H1 (cell line): ENCODE results near the gene SMG7. TPM values are rescaled to one million over a fixed set of nuclear protein-coding genes. Genes with fewer than 3 reads are reported as not detected.
A peak's percentile ranks its signal among the peaks of the same experiment; 100 is the strongest.

Source experiments
- CTCF ChIA-PET: fragments of 300-600 bp; sonication (Branson Sonifier 250); formaldehyde crosslinking; loops from one replicate; lab custom pipeline; 2021; ENCODE audit not compliant: partially characterized antibody; lab: Charles Lee
- POLR2A ChIA-PET: fragments of 300-600 bp; sonication (Branson Sonifier 250); formaldehyde crosslinking; loops from one replicate; lab custom pipeline; 2021; ENCODE audit warnings: inconsistent platforms; ENCODE audit not compliant: partially characterized antibody; lab: Charles Lee
- DNase-seq, 2 experiments: peaks; one replicate each; pipeline versions ENCODE4 v3.0.0 to v3.0.0-alpha.2; 2010 to 2022; ENCODE audit warnings: low spot score in 2 of 2, low read depth in 1 of 2, mixed read lengths in 1 of 2
- FAIRE-seq: peaks from 2 replicates; lab custom pipeline; 2011; peaks lifted over from hg19 to GRCh38; lab: Jason Lieb, UNC
- H2AFZ ChIP-seq: 2 replicates; pipeline ENCODE4 v1.8.1; 2012; ENCODE audit warnings: low read length, inconsistent platforms
- H2AK5ac ChIP-seq: 2 replicates; pipeline ENCODE4 v1.6.1; 2013; ENCODE audit warnings: low read depth, low read length
- H2BK120ac ChIP-seq: replicated peaks from 2 replicates; pipeline ENCODE3; 2013; ENCODE audit warnings: low read depth, low read length, inconsistent platforms
- H2BK12ac ChIP-seq: 2 replicates; pipeline ENCODE4 v1.6.1; 2013; ENCODE audit warnings: low read depth, low read length
- H2BK15ac ChIP-seq: 2 replicates; pipeline ENCODE4 v1.6.1; 2013; ENCODE audit warnings: low read length
- H2BK20ac ChIP-seq: 2 replicates; pipeline ENCODE4 v1.6.1; 2013; ENCODE audit warnings: low read length
- H2BK5ac ChIP-seq: 2 replicates; pipeline ENCODE4 v1.6.1; 2013; ENCODE audit warnings: low read depth, low read length
- H3K14ac ChIP-seq: 2 replicates; pipeline ENCODE4 v1.6.1; 2013; ENCODE audit warnings: inconsistent platforms; ENCODE audit not compliant: insufficient read length
- H3K18ac ChIP-seq: 2 replicates; pipeline ENCODE4 v1.6.1; 2013; ENCODE audit warnings: low read length; ENCODE audit errors: extremely low read depth
- H3K23ac ChIP-seq: 2 replicates; pipeline ENCODE4 v1.6.1; 2013; ENCODE audit warnings: inconsistent platforms; ENCODE audit not compliant: insufficient read length
- H3K23me2 ChIP-seq: 2 replicates; pipeline ENCODE4 v1.6.1; 2013; ENCODE audit warnings: low read depth, low read length
- H3K27ac ChIP-seq: 2 replicates; pipeline ENCODE4 v1.6.1; 2011; ENCODE audit warnings: low read depth, low read length, inconsistent platforms
- H3K27me3 ChIP-seq, 4 experiments: replicated peaks in 1 of 4; 1 replicate in 1 of 4; 2 replicates in 3 of 4; pipeline versions ENCODE4 v1.6.1 to v1.8.1; 2011 to 2013; ENCODE audit warnings: low read length in 3 of 4, mild to moderate bottlenecking in 3 of 4, inconsistent platforms in 2 of 4, mixed read lengths in 2 of 4, moderate library complexity in 1 of 4; ENCODE audit not compliant: control insufficient read depth in 3 of 4, insufficient read depth in 3 of 4; ENCODE audit errors: extremely low read depth in 1 of 4
- H3K36me3 ChIP-seq, 4 experiments: 2 replicates each; pipeline versions ENCODE4 v1.6.1 to v1.8.1; 2011 to 2013; ENCODE audit warnings: mild to moderate bottlenecking in 4 of 4, low read length in 3 of 4, moderate library complexity in 2 of 4, control low read depth in 1 of 4, inconsistent platforms in 1 of 4; ENCODE audit not compliant: insufficient read depth in 4 of 4, control insufficient read depth in 2 of 4
- H3K4ac ChIP-seq: replicated peaks from 2 replicates; pipeline ENCODE3; 2013; ENCODE audit warnings: low read length, low read depth, mixed read lengths, inconsistent platforms; ENCODE audit not compliant: insufficient read length
- H3K4me1 ChIP-seq, 4 experiments: replicated peaks in 1 of 4; 1 replicate in 1 of 4; 2 replicates in 3 of 4; pipeline versions ENCODE4 v1.6.1 to v1.8.1; 2011 to 2013; ENCODE audit warnings: low read length in 3 of 4, inconsistent platforms in 2 of 4, mixed read lengths in 1 of 4; ENCODE audit not compliant: insufficient read depth in 4 of 4, control insufficient read depth in 3 of 4
- H3K4me2 ChIP-seq, 2 experiments: 2 replicates each; pipeline versions ENCODE4 v1.6.1 to v1.8.1; 2011 to 2013; ENCODE audit warnings: low read depth in 2 of 2, low read length in 2 of 2, control low read depth in 1 of 2, inconsistent platforms in 1 of 2, mild to moderate bottlenecking in 1 of 2; ENCODE audit not compliant: insufficient read depth in 1 of 2
- H3K4me3 ChIP-seq, 4 experiments: fragments of 200-600, 300-600 bp in 1 of 4; sonication (generic), shearing (Covaris generic), sonication (Bioruptor Twin) in 1 of 4; 2 replicates each; pipeline versions ENCODE4 v1.5.1 to v1.8.1; 2011 to 2016; ENCODE audit warnings: low read length in 4 of 4, low read depth in 3 of 4, control low read depth in 2 of 4, inconsistent platforms in 2 of 4, mild to moderate bottlenecking in 2 of 4, mixed read lengths in 1 of 4, moderate library complexity in 1 of 4; ENCODE audit not compliant: insufficient read depth in 2 of 4; ENCODE audit errors: extremely low read depth in 1 of 4
- H3K56ac ChIP-seq: replicated peaks from 2 replicates; pipeline ENCODE3; 2013; ENCODE audit warnings: low read depth, mild to moderate bottlenecking, mixed read lengths, low read length, inconsistent platforms; ENCODE audit not compliant: insufficient read length
- H3K79me1 ChIP-seq: 2 replicates; pipeline ENCODE4 v1.6.1; 2013; ENCODE audit warnings: low read depth, low read length, control low read depth
- H3K79me2 ChIP-seq, 2 experiments: 2 replicates each; pipeline versions ENCODE4 v1.6.1 to v1.8.1; 2012 to 2013; ENCODE audit warnings: low read length in 2 of 2, mild to moderate bottlenecking in 2 of 2, inconsistent platforms in 1 of 2; ENCODE audit not compliant: insufficient read depth in 2 of 2, control insufficient read depth in 1 of 2
- H3K9ac ChIP-seq, 4 experiments: replicated peaks in 1 of 4; 1 replicate in 1 of 4; 2 replicates in 3 of 4; pipeline versions ENCODE4 v1.6.1 to v1.8.1; 2011 to 2013; ENCODE audit warnings: low read depth in 3 of 4, low read length in 3 of 4, control low read depth in 2 of 4, mild to moderate bottlenecking in 2 of 4, moderate library complexity in 2 of 4, inconsistent platforms in 1 of 4; ENCODE audit errors: extremely low read depth in 1 of 4
- H3K9me3 ChIP-seq, 2 experiments: 2 replicates each; pipeline versions ENCODE4 v1.6.1 to v1.8.1; 2012 to 2013; ENCODE audit warnings: mild to moderate bottlenecking in 2 of 2, moderate library complexity in 2 of 2, control low read depth in 1 of 2, inconsistent platforms in 1 of 2, low read depth in 1 of 2, low read length in 1 of 2, mixed read lengths in 1 of 2; ENCODE audit not compliant: insufficient read depth in 2 of 2
- H4K20me1 ChIP-seq, 2 experiments: replicated peaks in 1 of 2; 2 replicates each; pipeline versions ENCODE3 to v1.8.1; 2011 to 2013; ENCODE audit warnings: inconsistent platforms in 2 of 2, low read length in 2 of 2, mild to moderate bottlenecking in 1 of 2; ENCODE audit not compliant: insufficient read depth in 2 of 2, control insufficient read depth in 1 of 2
- H4K5ac ChIP-seq: 2 replicates; pipeline ENCODE4 v1.6.1; 2013; ENCODE audit warnings: low read length, low read depth, mixed read lengths, inconsistent platforms; ENCODE audit not compliant: insufficient read length
- H4K8ac ChIP-seq: 2 replicates; pipeline ENCODE4 v1.8.0; 2013; ENCODE audit warnings: mild to moderate bottlenecking, moderate library complexity, low read length, inconsistent platforms; ENCODE audit not compliant: insufficient read depth; ENCODE audit errors: extremely low read depth
- H4K91ac ChIP-seq: replicated peaks from 2 replicates; pipeline ENCODE3; 2013; ENCODE audit warnings: low read length, mixed read lengths, inconsistent platforms; ENCODE audit not compliant: insufficient read length
- WGBS, 2 experiments: shearing (Covaris generic) in 1 of 2; methylation state at CpG; one replicate each; pipeline versions ENCODE4 v1.1.6 to v1.1.7; 2013 to 2015; ENCODE audit warnings: low lambda C conversion rate in 2 of 2, mixed read lengths in 2 of 2, inconsistent platforms in 1 of 2, low coverage in 1 of 2, missing lambda C conversion rate in 1 of 2; ENCODE audit not compliant: insufficient replicate concordance in 2 of 2, insufficient coverage in 1 of 2, insufficient read length in 1 of 2; ENCODE audit errors: extremely low coverage in 1 of 2, missing lambda C conversion rate in 1 of 2; 5-methylcytosine and 5-hydroxymethylcytosine counted together
- polyA plus RNA-seq, 7 experiments: library from polyadenylated mRNA; depleted of rRNA in 3 of 7; stranded (reverse) in 5 of 7; unstranded in 2 of 7; fragments of >200 nt in 5 of 7; fragments of 200-250 nt in 2 of 7; gene quantifications; 1 replicate in 5 of 7; 2 replicates in 1 of 7; 4 replicates in 1 of 7; pipeline versions ENCODE4 v1.2.1 to v1.2.3, GENCODE V29; 2011 to 2013; ENCODE audit warnings: missing spikeins in 2 of 7, mixed read lengths in 2 of 7
- total RNA-seq: library from RNA; stranded (reverse); fragmentation: NEBNext Ultra II Directional; extraction: Animal tissue kit (Norgen Biotek cat#: 25700); gene quantifications from 2 replicates; pipeline ENCODE4 v1.2.1, GENCODE V29; 2021

SMG7 gene
- total and polyA plus RNA-seq, 2 of the 8 experiments (the other 6 are each of a cell fraction or from before 2014, with no cell fraction given), result 39.3 to 65.6 TPM

- H3K18ac ChIP-seq, result no peak overlapping the region
- H3K14ac ChIP-seq, result no peak overlapping the region
- H3K27ac ChIP-seq, result no peak overlapping the region
- ChIA-PET POLR2A (no interaction called here), CTCF (interaction anchor here (0.7 to 1.5 kb wide), 4 partner anchors 79 to 163 kb away, joined by 3 to 4 read pairs (median 3); no protein-coding TSS in a partner anchor)
- 0 out of 2 replicates have a peak overlapping the region, but pooled peaks have one; percentile 40 for H2BK20ac ChIP-seq
- H3K4me1 ChIP-seq, result peaks cover 0 to 10% (median 4%) of the 10 kb centered on the region in 4 experiments; a peak in 4 of 7 replicates
- H3K36me3 ChIP-seq, result no peaks in the 10 kb centered on the region
- DNase-seq (no peak), FAIRE-seq (no peak)
- no peak overlapping the region for H3K4me2 ChIP-seq
- no peak overlapping the region for H2BK120ac ChIP-seq
- 83% methylated on average over 2 of the region's 2 CpGs; no CpG with 5 or more reads in 1 of the 2 experiments for WGBS, 2 experiments
- H3K23me2 ChIP-seq, result no peaks in the 10 kb centered on the region
- H3K56ac ChIP-seq, result no peak overlapping the region
- H4K20me1 ChIP-seq, result no peaks in the 10 kb centered on the region
- no peaks in the 10 kb centered on the region for H3K79me2 ChIP-seq
- H3K23ac ChIP-seq, result no peak overlapping the region
- H4K8ac ChIP-seq, result no peak overlapping the region
- H3K4ac ChIP-seq, result no peak overlapping the region
- H2BK5ac ChIP-seq, result peak overlapping the region; percentile 71; the same call in 1 of the 2 replicates
- H2BK12ac ChIP-seq, result peak overlapping the region; percentile 0; the same call in 1 of the 2 replicates
- no peak overlapping the region for H3K9ac ChIP-seq
- H3K4me3 ChIP-seq, result no peak overlapping the region
- H2AFZ ChIP-seq, result no peak overlapping the region
- H3K27me3 ChIP-seq, result no peaks in the 10 kb centered on the region
- no peak overlapping the region for H2AK5ac ChIP-seq
- H2BK15ac ChIP-seq, result no peak overlapping the region
- no peak overlapping the region for H4K5ac ChIP-seq
- H4K91ac ChIP-seq, result no peak overlapping the region
- no peaks in the 10 kb centered on the region for H3K9me3 ChIP-seq
- no peaks in the 10 kb centered on the region for H3K79me1 ChIP-seq
Measured at GRCh38 chr1:183463566-183463965, 8.7 kb upstream of the SMG7 start.
